Astrocyte (in vitro differentiated cells and primary cell): ENCODE data around the gene TRRAP.

Source experiments
- EZH2 ChIP-seq: IDR thresholded peaks from 2 replicates; pipeline ENCODE4 v1.6.1; 2012; ENCODE audit warnings: mild to moderate bottlenecking, low read length, inconsistent platforms; ENCODE audit not compliant: insufficient read depth
- TF ChIP-seq, protein P1 (sequence below): IDR thresholded peaks from 2 replicates; pipeline ENCODE4 v1.5.1; 2011; ENCODE audit warnings: low read depth, mild to moderate bottlenecking, inconsistent platforms, low read length, moderate library complexity; ENCODE audit not compliant: insufficient read depth

DNA sequence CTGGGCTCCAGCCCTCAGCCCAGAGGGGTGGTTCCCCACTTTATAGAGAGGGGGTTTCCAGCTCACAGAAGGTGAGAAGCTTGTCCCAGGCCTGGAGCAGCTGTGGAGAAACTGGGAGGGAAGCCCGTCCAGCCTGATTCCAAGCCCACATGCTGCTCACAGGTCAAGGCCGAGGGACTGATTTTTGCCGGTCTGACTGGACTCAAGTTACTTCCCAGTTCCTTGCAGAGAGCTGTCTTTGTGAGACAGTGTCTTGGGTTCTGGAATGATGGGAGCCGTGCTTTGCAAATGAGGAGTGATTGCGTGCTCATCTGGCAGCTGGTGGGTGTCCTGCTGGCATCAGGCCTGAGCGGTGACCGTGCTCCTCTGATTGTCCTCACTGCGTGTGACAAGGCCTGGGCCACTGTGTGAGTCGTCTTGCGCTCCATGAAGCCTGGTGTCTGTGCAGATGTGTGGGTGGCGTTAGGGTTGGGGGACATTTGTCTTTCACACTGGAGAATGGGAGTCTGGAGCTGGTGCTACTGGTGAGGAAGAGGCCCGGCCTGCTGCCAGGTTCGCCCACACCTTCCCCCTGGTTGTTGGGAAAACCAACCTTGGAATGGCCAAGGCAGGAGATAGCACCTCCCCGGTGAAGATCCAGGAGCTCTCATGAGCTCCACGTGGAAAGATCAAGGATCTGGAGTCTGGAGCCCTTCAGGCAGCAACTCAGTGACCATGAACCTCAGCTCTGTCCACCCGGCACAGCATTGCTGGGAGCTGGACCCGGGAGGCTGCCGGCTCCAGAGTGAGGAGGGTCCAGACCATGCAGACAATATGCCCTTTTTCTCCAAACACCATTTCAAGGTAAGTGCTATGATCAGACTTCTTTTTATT is 136.0 kb downstream of the TRRAP start:
- no peak for TF ChIP-seq EZH2
- TF ChIP-seq, protein P1, sequence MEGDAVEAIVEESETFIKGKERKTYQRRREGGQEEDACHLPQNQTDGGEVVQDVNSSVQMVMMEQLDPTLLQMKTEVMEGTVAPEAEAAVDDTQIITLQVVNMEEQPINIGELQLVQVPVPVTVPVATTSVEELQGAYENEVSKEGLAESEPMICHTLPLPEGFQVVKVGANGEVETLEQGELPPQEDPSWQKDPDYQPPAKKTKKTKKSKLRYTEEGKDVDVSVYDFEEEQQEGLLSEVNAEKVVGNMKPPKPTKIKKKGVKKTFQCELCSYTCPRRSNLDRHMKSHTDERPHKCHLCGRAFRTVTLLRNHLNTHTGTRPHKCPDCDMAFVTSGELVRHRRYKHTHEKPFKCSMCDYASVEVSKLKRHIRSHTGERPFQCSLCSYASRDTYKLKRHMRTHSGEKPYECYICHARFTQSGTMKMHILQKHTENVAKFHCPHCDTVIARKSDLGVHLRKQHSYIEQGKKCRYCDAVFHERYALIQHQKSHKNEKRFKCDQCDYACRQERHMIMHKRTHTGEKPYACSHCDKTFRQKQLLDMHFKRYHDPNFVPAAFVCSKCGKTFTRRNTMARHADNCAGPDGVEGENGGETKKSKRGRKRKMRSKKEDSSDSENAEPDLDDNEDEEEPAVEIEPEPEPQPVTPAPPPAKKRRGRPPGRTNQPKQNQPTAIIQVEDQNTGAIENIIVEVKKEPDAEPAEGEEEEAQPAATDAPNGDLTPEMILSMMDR = no peak
